Measurements from ENCODE around the gene SLC44A2. TPM values are rescaled to one million over a fixed set of nuclear protein-coding genes. Genes with fewer than 3 reads are reported as not detected.

Gene SLC44A2
- total and polyA plus RNA-seq, 2 of the 8 experiments (the other 6 are each of a cell fraction or from before 2014, with no cell fraction given) = 105 to 120 TPM

DNA sequence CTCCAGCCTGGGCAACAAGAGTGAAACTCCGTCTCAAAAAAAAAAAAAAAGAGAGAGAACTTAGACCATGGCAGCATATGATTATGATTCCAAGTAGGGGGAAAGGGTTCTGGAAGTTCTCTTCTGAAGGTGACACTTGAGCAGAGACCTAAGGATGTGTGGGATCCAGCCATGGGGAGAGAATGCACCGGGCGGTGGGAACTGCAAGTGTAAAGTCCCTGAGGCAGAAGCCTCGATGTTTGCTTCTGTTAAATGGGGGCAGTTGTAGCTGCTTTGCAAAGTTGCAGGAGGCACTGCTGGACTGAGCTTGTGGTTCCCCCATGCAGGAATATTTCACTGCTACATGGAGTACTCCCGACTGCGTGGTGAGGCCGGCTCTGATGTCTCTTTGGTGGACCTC lies 9.1 kb downstream of the SLC44A2 start:
- no peak overlapping the region for H3K56ac ChIP-seq (replicated peaks; ENCODE audit: insufficient read length, low read depth, low read length)
- no peaks in the 10 kb centered on the region for H3K23me2 ChIP-seq (ENCODE audit: low read depth, low read length)
- no peak overlapping the region for H2BK120ac ChIP-seq (replicated peaks; ENCODE audit: low read depth, low read length)
- no peaks in the 10 kb centered on the region; a peak in 1 of 7 replicates for H3K4me1 ChIP-seq (replicated peaks in 1 of 4; ENCODE audit: control insufficient read depth in 3 of 4, insufficient read depth in 4 of 4, low read length in 3 of 4)
- H2AK5ac ChIP-seq (ENCODE audit: low read depth, low read length) = no peak overlapping the region
- H3K23ac ChIP-seq (ENCODE audit: insufficient read length) = no peak overlapping the region
- H3K36me3 ChIP-seq (ENCODE audit: control insufficient read depth in 2 of 4, insufficient read depth in 4 of 4, low read length in 3 of 4) = peaks cover 37 to 83% (median 54%) of the 10 kb centered on the region in 4 experiments
- H4K5ac ChIP-seq (ENCODE audit: insufficient read length, low read depth, low read length) = no peak overlapping the region
- H3K27me3 ChIP-seq (replicated peaks in 1 of 4; ENCODE audit: control insufficient read depth in 3 of 4, extremely low read depth in 1 of 4, insufficient read depth in 3 of 4, low read length in 3 of 4) = no peaks in the 10 kb centered on the region
- no peak overlapping the region for H3K27ac ChIP-seq (ENCODE audit: low read depth, low read length)
- H3K9me3 ChIP-seq (ENCODE audit: insufficient read depth in 2 of 2, low read depth in 1 of 2, low read length in 1 of 2) = no peaks in the 10 kb centered on the region
- H3K79me1 ChIP-seq (ENCODE audit: low read depth, low read length) = no peaks in the 10 kb centered on the region; the same call in 1 of the 2 replicates
- H3K14ac ChIP-seq (ENCODE audit: insufficient read length) = no peak overlapping the region
- no peak overlapping the region for H3K4me3 ChIP-seq (ENCODE audit: extremely low read depth in 1 of 4, insufficient read depth in 2 of 4, low read depth in 3 of 4, low read length in 4 of 4)
- no peak overlapping the region for H2BK20ac ChIP-seq (ENCODE audit: low read length)
- 98% methylated on average over 6 of the region's 7 CpGs; no CpG with 5 or more reads in 1 of the 2 experiments for WGBS, 2 experiments (ENCODE audit: extremely low coverage in 1 of 2, insufficient coverage in 1 of 2, insufficient read length in 1 of 2, insufficient replicate concordance in 2 of 2, low coverage in 1 of 2, low lambda C conversion rate in 2 of 2, missing lambda C conversion rate in 1 of 2)
- H2BK5ac ChIP-seq (ENCODE audit: low read depth, low read length) = no peak overlapping the region
- no peak overlapping the region for H3K9ac ChIP-seq (replicated peaks in 1 of 4; ENCODE audit: extremely low read depth in 1 of 4, low read depth in 3 of 4, low read length in 3 of 4)
- H3K18ac ChIP-seq (ENCODE audit: extremely low read depth, low read length) = no peak overlapping the region
- H3K79me2 ChIP-seq (ENCODE audit: control insufficient read depth in 1 of 2, insufficient read depth in 2 of 2, low read length in 2 of 2) = no peaks in the 10 kb centered on the region
- no peak overlapping the region for H2BK15ac ChIP-seq (ENCODE audit: low read length)
- H3K4ac ChIP-seq (replicated peaks; ENCODE audit: insufficient read length, low read depth, low read length) = no peak overlapping the region
- ChIA-PET POLR2A (ENCODE audit: partially characterized antibody) (interaction anchor here (0.9 to 2.4 kb wide), 8 partner anchors 8 to 67 kb away, joined by 3 to 14 read pairs (median 6); partner anchors contain the start of genes QTRT1 and SLC44A2), CTCF (ENCODE audit: partially characterized antibody) (interaction anchor here (0.6 to 4.3 kb wide), 11 partner anchors 10 to 147 kb away, joined by 3 to 36 read pairs (median 4); no protein-coding TSS in a partner anchor)
- H4K8ac ChIP-seq (ENCODE audit: extremely low read depth, insufficient read depth, low read length) = no peak overlapping the region
- no peak overlapping the region for H2AFZ ChIP-seq (ENCODE audit: low read length)
- FAIRE-seq (no peak), DNase-seq (ENCODE audit: low read depth in 1 of 2, low spot score in 2 of 2) (no peak)
- H4K91ac ChIP-seq (replicated peaks; ENCODE audit: insufficient read length, low read length) = no peak overlapping the region
- no peak overlapping the region for H3K4me2 ChIP-seq (ENCODE audit: insufficient read depth in 1 of 2, low read depth in 2 of 2, low read length in 2 of 2)
- H2BK12ac ChIP-seq (ENCODE audit: low read depth, low read length) = no peak overlapping the region
- peaks cover 0 to 3% of the 10 kb centered on the region in 2 experiments for H4K20me1 ChIP-seq (replicated peaks in 1 of 2; ENCODE audit: control insufficient read depth in 1 of 2, insufficient read depth in 2 of 2, low read length in 2 of 2)
- TF ChIP-seq GTF2F1 (IDR thresholded peaks at IDR 0.05; ENCODE audit: borderline replicate concordance, low read depth, low read length) (no peak), POU5F1 (IDR thresholded peaks at IDR 0.05; ENCODE audit: low read depth, low read length) (no peak), YY1 (IDR thresholded peaks at IDR 0.05; ENCODE audit: low read depth, low read length) (no peak), BRCA1 (IDR thresholded peaks at IDR 0.05; ENCODE audit: low read depth, low read length) (no peak), NANOG (IDR thresholded peaks at IDR 0.05; ENCODE audit: insufficient read depth, low read depth, low read length, poor library complexity, severe bottlenecking) (no peak), BCL11A (IDR thresholded peaks at IDR 0.05; ENCODE audit: low read depth in 2 of 2, low read length in 2 of 2) (no peak)
- TF ChIP-seq, protein P1, sequence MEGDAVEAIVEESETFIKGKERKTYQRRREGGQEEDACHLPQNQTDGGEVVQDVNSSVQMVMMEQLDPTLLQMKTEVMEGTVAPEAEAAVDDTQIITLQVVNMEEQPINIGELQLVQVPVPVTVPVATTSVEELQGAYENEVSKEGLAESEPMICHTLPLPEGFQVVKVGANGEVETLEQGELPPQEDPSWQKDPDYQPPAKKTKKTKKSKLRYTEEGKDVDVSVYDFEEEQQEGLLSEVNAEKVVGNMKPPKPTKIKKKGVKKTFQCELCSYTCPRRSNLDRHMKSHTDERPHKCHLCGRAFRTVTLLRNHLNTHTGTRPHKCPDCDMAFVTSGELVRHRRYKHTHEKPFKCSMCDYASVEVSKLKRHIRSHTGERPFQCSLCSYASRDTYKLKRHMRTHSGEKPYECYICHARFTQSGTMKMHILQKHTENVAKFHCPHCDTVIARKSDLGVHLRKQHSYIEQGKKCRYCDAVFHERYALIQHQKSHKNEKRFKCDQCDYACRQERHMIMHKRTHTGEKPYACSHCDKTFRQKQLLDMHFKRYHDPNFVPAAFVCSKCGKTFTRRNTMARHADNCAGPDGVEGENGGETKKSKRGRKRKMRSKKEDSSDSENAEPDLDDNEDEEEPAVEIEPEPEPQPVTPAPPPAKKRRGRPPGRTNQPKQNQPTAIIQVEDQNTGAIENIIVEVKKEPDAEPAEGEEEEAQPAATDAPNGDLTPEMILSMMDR (IDR thresholded peaks at IDR 0.05; ENCODE audit: control extremely low read depth in 1 of 3, insufficient read depth in 1 of 3, low read depth in 1 of 3, low read length in 3 of 3) = no peak
- TF ChIP-seq, protein P2, sequence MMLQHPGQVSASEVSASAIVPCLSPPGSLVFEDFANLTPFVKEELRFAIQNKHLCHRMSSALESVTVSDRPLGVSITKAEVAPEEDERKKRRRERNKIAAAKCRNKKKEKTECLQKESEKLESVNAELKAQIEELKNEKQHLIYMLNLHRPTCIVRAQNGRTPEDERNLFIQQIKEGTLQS (IDR thresholded peaks at IDR 0.05; ENCODE audit: insufficient read depth, low read depth, low read length) = no peak
- TF ChIP-seq, protein P3, sequence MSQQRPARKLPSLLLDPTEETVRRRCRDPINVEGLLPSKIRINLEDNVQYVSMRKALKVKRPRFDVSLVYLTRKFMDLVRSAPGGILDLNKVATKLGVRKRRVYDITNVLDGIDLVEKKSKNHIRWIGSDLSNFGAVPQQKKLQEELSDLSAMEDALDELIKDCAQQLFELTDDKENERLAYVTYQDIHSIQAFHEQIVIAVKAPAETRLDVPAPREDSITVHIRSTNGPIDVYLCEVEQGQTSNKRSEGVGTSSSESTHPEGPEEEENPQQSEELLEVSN (IDR thresholded peaks at IDR 0.05) = no peak

Data from H1 (cell line).